Right lobe of liver (tissue), 4 donors: ENCODE data around the gene COCH.
"Not testable (repeated sequence)": the region's sequence is repeated elsewhere in the genome, so short reads cannot be mapped to it uniquely, and the experiment has no call there.

Experiments used
- POLR2A ChIP-seq: fragments of 450-650 bp; IDR thresholded peaks from one replicate; pipeline ENCODE4 v1.6.1; 2017; ENCODE audit warnings: antibody characterized with exemption, mild to moderate bottlenecking
- TF ChIP-seq, protein P1 (sequence below), 4 donors: fragments of 200-600 bp in 3 of 4; fragments of 450-650 bp in 1 of 4; IDR thresholded peaks; one replicate each; pipeline versions ENCODE4 v1.5.1 to v1.8.0; 2016 to 2022; ENCODE audit warnings: antibody characterized with exemption in 4 of 4, mild to moderate bottlenecking in 2 of 4
- donor health status: DM: no; HTN: no; CAD: no.
- donor health status: DM: no; HTN: no; CAD: no.
- donor health status: DM: no; HTN: yes; CAD: no.

DNA sequence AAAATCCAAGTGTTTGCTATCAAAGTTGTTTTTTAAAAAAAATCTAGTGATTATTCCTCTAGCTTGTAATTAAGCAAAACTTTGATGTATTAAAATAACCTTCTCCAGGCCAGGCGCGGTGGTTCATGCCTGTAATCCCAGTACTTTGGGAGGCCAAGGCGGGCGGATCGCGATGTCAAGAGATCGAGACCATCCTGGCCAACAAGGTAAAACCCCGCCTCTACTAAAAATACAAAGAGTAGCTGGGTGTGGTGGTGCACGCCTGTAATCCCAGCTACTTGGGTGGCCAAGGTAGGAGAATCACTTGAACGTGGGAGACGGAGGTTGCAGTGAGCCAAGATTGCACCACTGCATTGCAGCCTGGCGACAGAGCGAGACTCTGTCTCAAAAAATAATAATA, 59.6 kb downstream of the COCH start:
- TF ChIP-seq, protein P1, sequence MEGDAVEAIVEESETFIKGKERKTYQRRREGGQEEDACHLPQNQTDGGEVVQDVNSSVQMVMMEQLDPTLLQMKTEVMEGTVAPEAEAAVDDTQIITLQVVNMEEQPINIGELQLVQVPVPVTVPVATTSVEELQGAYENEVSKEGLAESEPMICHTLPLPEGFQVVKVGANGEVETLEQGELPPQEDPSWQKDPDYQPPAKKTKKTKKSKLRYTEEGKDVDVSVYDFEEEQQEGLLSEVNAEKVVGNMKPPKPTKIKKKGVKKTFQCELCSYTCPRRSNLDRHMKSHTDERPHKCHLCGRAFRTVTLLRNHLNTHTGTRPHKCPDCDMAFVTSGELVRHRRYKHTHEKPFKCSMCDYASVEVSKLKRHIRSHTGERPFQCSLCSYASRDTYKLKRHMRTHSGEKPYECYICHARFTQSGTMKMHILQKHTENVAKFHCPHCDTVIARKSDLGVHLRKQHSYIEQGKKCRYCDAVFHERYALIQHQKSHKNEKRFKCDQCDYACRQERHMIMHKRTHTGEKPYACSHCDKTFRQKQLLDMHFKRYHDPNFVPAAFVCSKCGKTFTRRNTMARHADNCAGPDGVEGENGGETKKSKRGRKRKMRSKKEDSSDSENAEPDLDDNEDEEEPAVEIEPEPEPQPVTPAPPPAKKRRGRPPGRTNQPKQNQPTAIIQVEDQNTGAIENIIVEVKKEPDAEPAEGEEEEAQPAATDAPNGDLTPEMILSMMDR (IDR thresholded peaks at IDR 0.05): not testable (repeated sequence)
- not testable (repeated sequence) for TF ChIP-seq POLR2A
